NCI-H2029 (cell line): Measurements from ENCODE around the gene AP5Z1.
"Not testable (repeated sequence)": the region's sequence is repeated elsewhere in the genome, so short reads cannot be mapped to it uniquely, and the experiment has no call there.

Experiments
- DNase-seq: peaks from one replicate; lab custom pipeline; 2025; lab: John Stamatoyannopoulos, UW

Gene AP5Z1

GRCh38 chr7:4788627-4789189, 13.3 kb downstream of the AP5Z1 start:
- no peak for DNase-seq

GRCh38 chr7:4789194-4790077, 14.0 kb downstream of the AP5Z1 start:
- no peak for DNase-seq

- no peak for DNase-seq
Measured at GRCh38 chr7:4790078-4790465, 14.6 kb downstream of the AP5Z1 start.

GRCh38 chr7:4790516-4790991, 15.1 kb downstream of the AP5Z1 start:
- DNase-seq = no peak

GRCh38 chr7:4791101-4791737, 15.8 kb downstream of the AP5Z1 start:
- no peak for DNase-seq

GRCh38 chr7:4791738-4792536, 16.5 kb downstream of the AP5Z1 start:
- DNase-seq = no peak

- no peak for DNase-seq
Measured at GRCh38 chr7:4792537-4793126, 17.2 kb downstream of the AP5Z1 start.

- not testable (repeated sequence) for DNase-seq
Measured at GRCh38 chr7:4793385-4793993, 18.1 kb downstream of the AP5Z1 start.

GRCh38 chr7:4794171-4794570, 18.7 kb downstream of the AP5Z1 start:
- not testable (repeated sequence) for DNase-seq

GRCh38 chr7:4794591-4795350, 19.3 kb downstream of the AP5Z1 start:
- DNase-seq = no peak

GRCh38 chr7:4796453-4796852, 21.0 kb downstream of the AP5Z1 start:
- no peak for DNase-seq

- DNase-seq = no peak
Measured at GRCh38 chr7:4797858-4798705, 22.7 kb downstream of the AP5Z1 start.

- DNase-seq = no peak
Measured at GRCh38 chr7:4798706-4799235, 23.3 kb downstream of the AP5Z1 start.

GRCh38 chr7:4799508-4800268, 24.3 kb downstream of the AP5Z1 start:
- DNase-seq = no peak

GRCh38 chr7:4800487-4800886, 25.1 kb downstream of the AP5Z1 start:
- no peak for DNase-seq

GRCh38 chr7:4800926-4801838, 25.8 kb downstream of the AP5Z1 start:
- no peak for DNase-seq

GRCh38 chr7:4801839-4802231, 26.4 kb downstream of the AP5Z1 start:
- no peak for DNase-seq
